SK-N-SH treated with all-trans-retinoic acid at 6 μM for 48 hours (cell line): ENCODE measurements around the gene FAM117B.

ENCODE experiments used
- ARNTL ChIP-seq: fragments of 450-650 bp; formaldehyde crosslinking; IDR thresholded peaks from 2 replicates; pipeline ENCODE4 v1.5.0; 2020; ENCODE audit warnings: low read depth, mild to moderate bottlenecking, moderate library complexity, borderline replicate concordance
- GLIS3 ChIP-seq: fragments of 250-450 bp; sonication (Bioruptor Pico); IDR thresholded peaks from 2 replicates; pipeline ENCODE4 v1.5.0; 2020; ENCODE audit warnings: mild to moderate bottlenecking, moderate library complexity
- ISL1 ChIP-seq: fragments of 250-450 bp; sonication (Bioruptor Pico); IDR thresholded peaks from 2 replicates; pipeline ENCODE4 v2.1.2; 2022; ENCODE audit warnings: mild to moderate bottlenecking, moderate library complexity
- OSR1 ChIP-seq: fragments of 250-450 bp; sonication (Bioruptor Pico); IDR thresholded peaks from 2 replicates; pipeline ENCODE4 v1.8.0; 2022; ENCODE audit warnings: moderate library complexity, mild to moderate bottlenecking, inconsistent platforms
- PATZ1 ChIP-seq: fragments of 250-450 bp; sonication (Bioruptor Pico); IDR thresholded peaks from 2 replicates; pipeline ENCODE4 v1.8.0; 2020; ENCODE audit warnings: mild to moderate bottlenecking, moderate library complexity, borderline replicate concordance
- RARB ChIP-seq: fragments of 250-450 bp; sonication (Bioruptor Pico); IDR thresholded peaks from 2 replicates; pipeline ENCODE4 v1.8.0; 2021; ENCODE audit warnings: mild to moderate bottlenecking, moderate library complexity
- SNAI2 ChIP-seq: fragments of 250-450 bp; sonication (Bioruptor Pico); IDR thresholded peaks from 2 replicates; pipeline ENCODE4 v1.5.0; 2020; ENCODE audit warnings: mild to moderate bottlenecking, moderate library complexity
- TCF4 ChIP-seq: fragments of 250-450 bp; sonication (Bioruptor Pico); IDR thresholded peaks from 2 replicates; pipeline ENCODE4 v1.8.0; 2021; ENCODE audit warnings: mild to moderate bottlenecking, moderate library complexity, borderline replicate concordance
- TOX ChIP-seq: fragments of 250-450 bp; sonication (Bioruptor Pico); IDR thresholded peaks from 2 replicates; pipeline ENCODE4 v1.8.0; 2021; ENCODE audit warnings: mild to moderate bottlenecking, moderate library complexity, borderline replicate concordance
- ZFP3 ChIP-seq: fragments of 250-450 bp; sonication (Bioruptor Pico); IDR thresholded peaks from 2 replicates; pipeline ENCODE4 v1.5.0; 2020; ENCODE audit warnings: mild to moderate bottlenecking, moderate library complexity
- ZFP30 ChIP-seq: fragments of 450-650 bp; formaldehyde crosslinking; IDR thresholded peaks from 2 replicates; pipeline ENCODE4 v1.5.0; 2022; ENCODE audit warnings: mild to moderate bottlenecking, moderate library complexity
- ZNF70 ChIP-seq: fragments of 450-650 bp; formaldehyde crosslinking; IDR thresholded peaks from 2 replicates; pipeline ENCODE4 v1.5.0; 2020; ENCODE audit warnings: mild to moderate bottlenecking, moderate library complexity
- TF ChIP-seq, protein P1 (sequence below): fragments of 250-450 bp; sonication (Bioruptor Pico); IDR thresholded peaks from 2 replicates; pipeline ENCODE4 v1.5.1; 2020; ENCODE audit warnings: low read depth, mild to moderate bottlenecking, moderate library complexity

- peak; percentile 81; the same call in 1 of the 2 replicates for TF ChIP-seq PATZ1 (CRISPR knock-in tag)
- TF ChIP-seq ARNTL (CRISPR knock-in tag): no peak
- no peak for TF ChIP-seq ZNF70
- TF ChIP-seq ZFP3 (CRISPR knock-in tag): no peak
- TF ChIP-seq OSR1 (CRISPR knock-in tag): no peak
- TF ChIP-seq TCF4: no peak
- TF ChIP-seq TOX: no peak
- TF ChIP-seq GLIS3 (CRISPR knock-in tag): 0 out of 2 replicates have a peak, but pooled peaks have one; percentile 53
- no peak for TF ChIP-seq ISL1 (CRISPR knock-in tag)
- no peak for TF ChIP-seq SNAI2 (CRISPR knock-in tag)
- TF ChIP-seq RARB (CRISPR knock-in tag): no peak
- TF ChIP-seq ZFP30 (CRISPR knock-in tag): no peak
- TF ChIP-seq, protein P1, sequence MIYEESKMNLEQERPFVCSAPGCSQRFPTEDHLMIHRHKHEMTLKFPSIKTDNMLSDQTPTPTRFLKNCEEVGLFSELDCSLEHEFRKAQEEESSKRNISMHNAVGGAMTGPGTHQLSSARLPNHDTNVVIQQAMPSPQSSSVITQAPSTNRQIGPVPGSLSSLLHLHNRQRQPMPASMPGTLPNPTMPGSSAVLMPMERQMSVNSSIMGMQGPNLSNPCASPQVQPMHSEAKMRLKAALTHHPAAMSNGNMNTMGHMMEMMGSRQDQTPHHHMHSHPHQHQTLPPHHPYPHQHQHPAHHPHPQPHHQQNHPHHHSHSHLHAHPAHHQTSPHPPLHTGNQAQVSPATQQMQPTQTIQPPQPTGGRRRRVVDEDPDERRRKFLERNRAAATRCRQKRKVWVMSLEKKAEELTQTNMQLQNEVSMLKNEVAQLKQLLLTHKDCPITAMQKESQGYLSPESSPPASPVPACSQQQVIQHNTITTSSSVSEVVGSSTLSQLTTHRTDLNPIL (CRISPR knock-in tag): no peak
These were observed at the start of gene FAM117B for GRCh38 chr2:202634556-202635427.
